ENCODE data around the gene MLLT10.

MLLT10 gene

GRCh38 chr10:21528236-21529031, 5.6 kb upstream of the MLLT10 start:
- Histone ChIP-seq H3K27ac (ENCODE audit: low read depth, low read length) (peak overlapping the region; percentile 5), H3K9me3 (ENCODE audit: control insufficient read depth in 1 of 2, low read length in 2 of 2) (no peaks in the 10 kb centered on the region), H3K36me3 (ENCODE audit: control insufficient read depth in 1 of 2, insufficient read depth in 2 of 2, low read length in 2 of 2) (no peaks in the 10 kb centered on the region), H3K4me3 (ENCODE audit: low read depth in 1 of 2, low read length in 2 of 2) (peak overlapping the region in 1 of 2 donors; percentile 43), H3K4me1 (ENCODE audit: control insufficient read depth in 1 of 2, insufficient read depth in 2 of 2, low read length in 2 of 2) (peaks cover 7 to 13% of the 10 kb centered on the region in 2 donors), H3K27me3 (ENCODE audit: control insufficient read depth in 1 of 2, insufficient read depth in 2 of 2, low read length in 2 of 2) (peaks cover 7 to 24% of the 10 kb centered on the region in 2 donors), H3K9ac (ENCODE audit: low read depth in 1 of 2, low read length in 2 of 2) (no peak overlapping the region)

- no peak overlapping the region for H3K4me3 ChIP-seq (ENCODE audit: low read depth in 1 of 2, low read length in 2 of 2)
- no peak overlapping the region for H3K9ac ChIP-seq (ENCODE audit: low read depth in 1 of 2, low read length in 2 of 2)
- peaks cover 7 to 14% of the 10 kb centered on the region in 2 donors for H3K4me1 ChIP-seq (ENCODE audit: control insufficient read depth in 1 of 2, insufficient read depth in 2 of 2, low read length in 2 of 2)
These were observed 4.8 kb upstream of the MLLT10 start for GRCh38 chr10:21529032-21529910.

GRCh38 chr10:21530168-21530567, 3.9 kb upstream of the MLLT10 start:
- Histone ChIP-seq H3K36me3 (ENCODE audit: control insufficient read depth in 1 of 2, insufficient read depth in 2 of 2, low read length in 2 of 2) (no peaks in the 10 kb centered on the region), H3K4me1 (ENCODE audit: control insufficient read depth in 1 of 2, insufficient read depth in 2 of 2, low read length in 2 of 2) (peaks cover 7 to 12% of the 10 kb centered on the region in 2 donors), H3K9ac (ENCODE audit: low read depth in 1 of 2, low read length in 2 of 2) (no peak overlapping the region), H3K4me3 (ENCODE audit: low read depth in 1 of 2, low read length in 2 of 2) (no peak overlapping the region), H3K27me3 (ENCODE audit: control insufficient read depth in 1 of 2, insufficient read depth in 2 of 2, low read length in 2 of 2) (peaks cover 5 to 18% of the 10 kb centered on the region in 2 donors), H3K9me3 (ENCODE audit: control insufficient read depth in 1 of 2, low read length in 2 of 2) (no peaks in the 10 kb centered on the region), H3K27ac (ENCODE audit: low read depth, low read length) (no peak overlapping the region)

More at GRCh38 chr10:21529032-21529910, 4.8 kb upstream of the MLLT10 start:
- Histone ChIP-seq H3K36me3 (ENCODE audit: control insufficient read depth in 1 of 2, insufficient read depth in 2 of 2, low read length in 2 of 2) (no peaks in the 10 kb centered on the region), H3K27ac (ENCODE audit: low read depth, low read length) (no peak overlapping the region), H3K27me3 (ENCODE audit: control insufficient read depth in 1 of 2, insufficient read depth in 2 of 2, low read length in 2 of 2) (peaks cover 7 to 24% of the 10 kb centered on the region in 2 donors), H3K9me3 (ENCODE audit: control insufficient read depth in 1 of 2, low read length in 2 of 2) (no peaks in the 10 kb centered on the region)

GRCh38 chr10:21530641-21531040, 3.4 kb upstream of the MLLT10 start:
- H3K9me3 ChIP-seq (ENCODE audit: control insufficient read depth in 1 of 2, low read length in 2 of 2) = no peaks in the 10 kb centered on the region
- no peak overlapping the region for H3K9ac ChIP-seq (ENCODE audit: low read depth in 1 of 2, low read length in 2 of 2)
- H3K4me1 ChIP-seq (ENCODE audit: control insufficient read depth in 1 of 2, insufficient read depth in 2 of 2, low read length in 2 of 2) = peaks cover 7 to 9% of the 10 kb centered on the region in 2 donors
- no peak overlapping the region for H3K27ac ChIP-seq (ENCODE audit: low read depth, low read length)
- H3K27me3 ChIP-seq (ENCODE audit: control insufficient read depth in 1 of 2, insufficient read depth in 2 of 2, low read length in 2 of 2) = peaks cover 3 to 14% of the 10 kb centered on the region in 2 donors
- H3K36me3 ChIP-seq (ENCODE audit: control insufficient read depth in 1 of 2, insufficient read depth in 2 of 2, low read length in 2 of 2) = no peaks in the 10 kb centered on the region
- H3K4me3 ChIP-seq (ENCODE audit: low read depth in 1 of 2, low read length in 2 of 2) = no peak overlapping the region

GRCh38 chr10:21531164-21531563, 2.9 kb upstream of the MLLT10 start:
- Histone ChIP-seq H3K9ac (ENCODE audit: low read depth in 1 of 2, low read length in 2 of 2) (no peak overlapping the region), H3K36me3 (ENCODE audit: control insufficient read depth in 1 of 2, insufficient read depth in 2 of 2, low read length in 2 of 2) (no peaks in the 10 kb centered on the region), H3K27ac (ENCODE audit: low read depth, low read length) (no peak overlapping the region), H3K9me3 (ENCODE audit: control insufficient read depth in 1 of 2, low read length in 2 of 2) (no peaks in the 10 kb centered on the region), H3K4me3 (ENCODE audit: low read depth in 1 of 2, low read length in 2 of 2) (no peak overlapping the region), H3K27me3 (ENCODE audit: control insufficient read depth in 1 of 2, insufficient read depth in 2 of 2, low read length in 2 of 2) (peaks cover 3 to 14% of the 10 kb centered on the region in 2 donors), H3K4me1 (ENCODE audit: control insufficient read depth in 1 of 2, insufficient read depth in 2 of 2, low read length in 2 of 2) (peaks cover 7 to 9% of the 10 kb centered on the region in 2 donors)

- peak overlapping the region; percentile 89 to 95 for H3K4me3 ChIP-seq (ENCODE audit: low read depth in 1 of 2, low read length in 2 of 2)
- H3K27me3 ChIP-seq (ENCODE audit: control insufficient read depth in 1 of 2, insufficient read depth in 2 of 2, low read length in 2 of 2) = peaks cover 3 to 4% of the 10 kb centered on the region in 2 donors
- H3K36me3 ChIP-seq (ENCODE audit: control insufficient read depth in 1 of 2, insufficient read depth in 2 of 2, low read length in 2 of 2) = peaks cover 0 to 6% of the 10 kb centered on the region in 2 donors
- no peaks in the 10 kb centered on the region for H3K9me3 ChIP-seq (ENCODE audit: control insufficient read depth in 1 of 2, low read length in 2 of 2)
- peaks cover 7 to 9% of the 10 kb centered on the region in 2 donors for H3K4me1 ChIP-seq (ENCODE audit: control insufficient read depth in 1 of 2, insufficient read depth in 2 of 2, low read length in 2 of 2)
- H3K9ac ChIP-seq (ENCODE audit: low read depth in 1 of 2, low read length in 2 of 2) = peak overlapping the region; percentile 86 to 92
- peak overlapping the region; percentile 90 for H3K27ac ChIP-seq (ENCODE audit: low read depth, low read length)
These were observed 1.2 kb upstream of the MLLT10 start for GRCh38 chr10:21532694-21533466.

- peaks cover 7 to 9% of the 10 kb centered on the region in 2 donors for H3K4me1 ChIP-seq (ENCODE audit: control insufficient read depth in 1 of 2, insufficient read depth in 2 of 2, low read length in 2 of 2)
These were observed 201 bp downstream of the MLLT10 start for GRCh38 chr10:21534280-21534586.

GRCh38 chr10:21534604-21535493, 817 bp downstream of the MLLT10 start:
- no peaks in the 10 kb centered on the region for H3K27me3 ChIP-seq (ENCODE audit: control insufficient read depth in 1 of 2, insufficient read depth in 2 of 2, low read length in 2 of 2)
- H3K4me1 ChIP-seq (ENCODE audit: control insufficient read depth in 1 of 2, insufficient read depth in 2 of 2, low read length in 2 of 2) = peaks cover 7 to 9% of the 10 kb centered on the region in 2 donors
- H3K9ac ChIP-seq (ENCODE audit: low read depth in 1 of 2, low read length in 2 of 2) = peak overlapping the region in 1 of 2 donors; percentile 48
- peak overlapping the region; percentile 90 for H3K27ac ChIP-seq (ENCODE audit: low read depth, low read length)
- peaks cover 0 to 18% of the 10 kb centered on the region in 2 donors for H3K36me3 ChIP-seq (ENCODE audit: control insufficient read depth in 1 of 2, insufficient read depth in 2 of 2, low read length in 2 of 2)
- H3K9me3 ChIP-seq (ENCODE audit: control insufficient read depth in 1 of 2, low read length in 2 of 2) = no peaks in the 10 kb centered on the region
- H3K4me3 ChIP-seq (ENCODE audit: low read depth in 1 of 2, low read length in 2 of 2) = peak overlapping the region; percentile 85 to 95

More at GRCh38 chr10:21534280-21534586, 201 bp downstream of the MLLT10 start:
- Histone ChIP-seq H3K9ac (ENCODE audit: low read depth in 1 of 2, low read length in 2 of 2) (peak overlapping the region in 1 of 2 donors; percentile 4), H3K27ac (ENCODE audit: low read depth, low read length) (peak overlapping the region; percentile 90), H3K36me3 (ENCODE audit: control insufficient read depth in 1 of 2, insufficient read depth in 2 of 2, low read length in 2 of 2) (peaks cover 0 to 15% of the 10 kb centered on the region in 2 donors), H3K9me3 (ENCODE audit: control insufficient read depth in 1 of 2, low read length in 2 of 2) (no peaks in the 10 kb centered on the region), H3K27me3 (ENCODE audit: control insufficient read depth in 1 of 2, insufficient read depth in 2 of 2, low read length in 2 of 2) (no peaks in the 10 kb centered on the region), H3K4me3 (ENCODE audit: low read depth in 1 of 2, low read length in 2 of 2) (peak overlapping the region; percentile 85 to 95)

GRCh38 chr10:21535494-21535965, 1.5 kb downstream of the MLLT10 start:
- Histone ChIP-seq H3K36me3 (ENCODE audit: control insufficient read depth in 1 of 2, insufficient read depth in 2 of 2, low read length in 2 of 2) (peaks cover 0 to 24% of the 10 kb centered on the region in 2 donors), H3K4me3 (ENCODE audit: low read depth in 1 of 2, low read length in 2 of 2) (peak overlapping the region; percentile 65 to 68), H3K27me3 (ENCODE audit: control insufficient read depth in 1 of 2, insufficient read depth in 2 of 2, low read length in 2 of 2) (no peaks in the 10 kb centered on the region), H3K4me1 (ENCODE audit: control insufficient read depth in 1 of 2, insufficient read depth in 2 of 2, low read length in 2 of 2) (peaks cover 7 to 9% of the 10 kb centered on the region in 2 donors), H3K27ac (ENCODE audit: low read depth, low read length) (no peak overlapping the region), H3K9ac (ENCODE audit: low read depth in 1 of 2, low read length in 2 of 2) (peak overlapping the region in 1 of 2 donors; percentile 48), H3K9me3 (ENCODE audit: control insufficient read depth in 1 of 2, low read length in 2 of 2) (no peaks in the 10 kb centered on the region)
